Lung (tissue), 12 donors: ENCODE data around the gene VASN. TPM values are rescaled to one million over a fixed set of nuclear protein-coding genes. Genes with fewer than 3 reads are reported as not detected.

Source experiments
- ATAC-seq: fragments of 200-7000 bp; cut with Tn5 transposase; one replicate; pipeline ENCODE4 v1.9.1; 2020; ENCODE audit warnings: moderate number of reproducible peaks; ENCODE audit not compliant: insufficient read depth, low FRiP score
- DNase-seq, 3 donors: peaks; one replicate each; pipeline ENCODE4 v3.0.0-alpha.2; 2013 to 2017
- H3K27ac ChIP-seq, 2 donors: one replicate each; pipeline ENCODE4 v1.5.1; 2013; ENCODE audit warnings: mild to moderate bottlenecking in 2 of 2, moderate library complexity in 2 of 2, control low read depth in 1 of 2, inconsistent platforms in 1 of 2, low read depth in 1 of 2, low read length in 1 of 2
- H3K27me3 ChIP-seq, 3 donors: one replicate each; pipeline ENCODE4 v1.5.1; 2013; ENCODE audit warnings: low read length in 2 of 3; ENCODE audit not compliant: control insufficient read depth in 3 of 3, insufficient read depth in 3 of 3
- H3K36me3 ChIP-seq, 4 donors: one replicate each; pipeline ENCODE4 v1.5.1; 2013; ENCODE audit warnings: low read length in 4 of 4, mild to moderate bottlenecking in 1 of 4, moderate library complexity in 1 of 4; ENCODE audit not compliant: control insufficient read depth in 4 of 4, insufficient read depth in 4 of 4
- H3K4me1 ChIP-seq, 5 donors: one replicate each; pipeline ENCODE4 v1.5.1; 2013; ENCODE audit warnings: low read length in 5 of 5, mild to moderate bottlenecking in 2 of 5, moderate library complexity in 1 of 5; ENCODE audit not compliant: control insufficient read depth in 5 of 5, insufficient read depth in 5 of 5
- H3K4me3 ChIP-seq: one replicate; pipeline ENCODE4 v1.5.1; 2013; ENCODE audit warnings: mild to moderate bottlenecking, control low read depth, moderate library complexity
- H3K9ac ChIP-seq, 2 donors: one replicate each; pipeline ENCODE4 v1.5.1; 2013; ENCODE audit warnings: low read length in 2 of 2, control low read depth in 1 of 2; ENCODE audit not compliant: insufficient read depth in 1 of 2
- H3K9me3 ChIP-seq, 4 donors: one replicate each; pipeline ENCODE4 v1.5.1; 2013; ENCODE audit warnings: low read length in 3 of 4, mild to moderate bottlenecking in 1 of 4, moderate library complexity in 1 of 4; ENCODE audit not compliant: control insufficient read depth in 4 of 4, insufficient read depth in 3 of 4
- CTCF ChIP-seq: IDR thresholded peaks from 2 replicates; pipeline ENCODE4 v1.5.1; 2012; ENCODE audit warnings: mild to moderate bottlenecking; ENCODE audit errors: control extremely low read depth, extremely low read depth
- WGBS, 2 donors: extraction: QIAGEN DNeasy Blood & Tissue Kit; methylation state at CpG; one replicate each; pipeline ENCODE4 v1.1.7; 2013; 5-methylcytosine and 5-hydroxymethylcytosine counted together
- polyA plus RNA-seq, 2 donors: library from polyadenylated mRNA; stranded (reverse); fragments of 200-250 nt; gene quantifications; one replicate each; pipeline ENCODE4 v1.2.1, GENCODE V29; 2013
- total RNA-seq, 2 donors: library from RNA; depleted of rRNA in 1 of 2; stranded (reverse); fragments of >200 nt in 1 of 2; gene quantifications; one replicate each; pipeline ENCODE4 v1.2.1, GENCODE V29; 2014 to 2021
- donor health status: control.
- donor health status: control.
- donor health status: Bipolar disorder and iron deficiency.
- donor health status: healthy.
- donor health status: DM: yes; HTN: yes; CAD: no.

Gene VASN
- total and polyA plus RNA-seq, 4 donors: 18.8 to 42.9 (median 31.3) TPM

DNA sequence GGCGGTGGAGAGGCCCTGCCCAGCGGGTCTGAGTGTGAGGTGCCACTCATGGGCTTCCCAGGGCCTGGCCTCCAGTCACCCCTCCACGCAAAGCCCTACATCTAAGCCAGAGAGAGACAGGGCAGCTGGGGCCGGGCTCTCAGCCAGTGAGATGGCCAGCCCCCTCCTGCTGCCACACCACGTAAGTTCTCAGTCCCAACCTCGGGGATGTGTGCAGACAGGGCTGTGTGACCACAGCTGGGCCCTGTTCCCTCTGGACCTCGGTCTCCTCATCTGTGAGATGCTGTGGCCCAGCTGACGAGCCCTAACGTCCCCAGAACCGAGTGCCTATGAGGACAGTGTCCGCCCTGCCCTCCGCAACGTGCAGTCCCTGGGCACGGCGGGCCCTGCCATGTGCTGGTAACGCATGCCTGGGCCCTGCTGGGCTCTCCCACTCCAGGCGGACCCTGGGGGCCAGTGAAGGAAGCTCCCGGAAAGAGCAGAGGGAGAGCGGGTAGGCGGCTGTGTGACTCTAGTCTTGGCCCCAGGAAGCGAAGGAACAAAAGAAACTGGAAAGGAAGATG, 11.2 kb downstream of the VASN start:
- TF ChIP-seq CTCF: no peak
- no peak overlapping the region for H3K27ac ChIP-seq
- H3K9ac ChIP-seq: no peak overlapping the region
- no peaks in the 10 kb centered on the region for H3K27me3 ChIP-seq
- 88 to 92% methylated on average over 21 of the region's 21 CpGs for WGBS, 2 donors
- ATAC-seq (no peak), DNase-seq (no peak)
- H3K4me3 ChIP-seq: no peak overlapping the region
- H3K36me3 ChIP-seq: peaks cover 0 to 61% (median 6%) of the 10 kb centered on the region in 4 donors
- H3K9me3 ChIP-seq: no peaks in the 10 kb centered on the region
- H3K4me1 ChIP-seq: peaks cover 0 to 6% (median 0%) of the 10 kb centered on the region in 5 donors

DNA sequence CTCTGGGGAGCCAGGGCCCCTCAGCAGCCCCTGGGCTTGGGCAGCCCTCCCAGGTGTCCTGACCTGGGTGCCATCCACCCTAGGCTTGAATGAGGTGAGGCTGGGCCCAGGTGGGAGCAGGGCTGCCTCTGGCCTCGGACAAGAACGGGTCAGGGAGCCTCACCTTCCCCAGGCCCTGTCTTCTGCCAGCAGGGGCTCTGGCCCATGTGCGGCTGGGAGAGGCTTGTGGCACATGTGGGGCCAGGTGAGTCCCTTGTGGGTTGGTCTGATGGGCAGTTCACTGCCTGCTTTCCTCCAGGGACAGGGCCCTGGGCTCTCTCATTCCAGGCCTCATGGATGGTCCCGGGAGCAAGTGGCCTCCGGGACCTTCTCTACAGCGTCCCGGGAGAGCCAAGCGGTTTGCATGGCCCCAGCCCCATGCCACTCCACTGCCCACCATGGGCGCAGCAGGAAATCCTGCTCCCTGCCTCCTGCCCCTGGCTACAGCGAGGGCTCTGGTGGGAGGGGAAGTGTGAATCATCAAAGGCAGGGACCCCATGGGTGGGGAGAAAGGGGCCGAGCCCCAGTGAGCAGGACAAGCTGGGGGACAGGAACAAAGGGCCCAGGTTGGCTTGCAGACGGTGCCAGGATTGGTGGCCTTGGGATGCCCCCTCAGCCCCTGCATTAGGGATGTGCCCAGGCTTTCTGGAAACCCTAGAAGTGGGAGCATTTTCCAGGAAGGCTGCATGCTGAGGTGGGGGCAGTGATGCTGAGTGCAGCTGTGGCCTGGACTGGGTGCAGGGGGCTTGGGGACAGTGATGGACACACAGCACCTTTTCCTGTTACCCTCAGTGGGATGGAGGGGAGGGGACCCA, 12.2 kb downstream of the VASN start:
- peaks cover 0 to 13% (median 0%) of the 10 kb centered on the region in 5 donors for H3K4me1 ChIP-seq
- no peaks in the 10 kb centered on the region for H3K9me3 ChIP-seq
- no peak overlapping the region for H3K9ac ChIP-seq
- WGBS, 2 donors: 82 to 92% methylated on average over 12 of the region's 12 CpGs
- H3K4me3 ChIP-seq: no peak overlapping the region
- no peak overlapping the region for H3K27ac ChIP-seq
- DNase-seq (no peak), ATAC-seq (no peak)
- no peak for TF ChIP-seq CTCF
- H3K27me3 ChIP-seq: no peaks in the 10 kb centered on the region
- H3K36me3 ChIP-seq: peaks cover 0 to 63% (median 6%) of the 10 kb centered on the region in 4 donors

- H3K9ac ChIP-seq: no peak overlapping the region
- peak in 1 of 3 donors; percentile 55 for DNase-seq
- no peaks in the 10 kb centered on the region for H3K9me3 ChIP-seq
- no peak for TF ChIP-seq CTCF
- peaks cover 0 to 59% (median 6%) of the 10 kb centered on the region in 4 donors for H3K36me3 ChIP-seq
- peaks cover 0 to 16% (median 5%) of the 10 kb centered on the region in 5 donors for H3K4me1 ChIP-seq
- no peaks in the 10 kb centered on the region for H3K27me3 ChIP-seq
- no peak overlapping the region for H3K4me3 ChIP-seq
- no peak for ATAC-seq
- no peak overlapping the region for H3K27ac ChIP-seq
- WGBS, 2 donors: 67 to 70% methylated on average over 20 of the region's 20 CpGs
Observed at GRCh38 chr16:4384509-4384942, 12.9 kb downstream of the VASN start.
